ENCODE measurements around the gene PTH2R. TPM values are rescaled to one million over a fixed set of nuclear protein-coding genes. Genes with fewer than 3 reads are reported as not detected.

The PTH2R gene
- total and polyA plus RNA-seq, 2 donors (not counting 3 experiments of a cell fraction or from before 2014, with no cell fraction given): not detected

- dilution Hi-C loops (cut with MboI; ENCODE audit: extremely low pct_ligation_motif_present, low sequenced_read_pairs) (no loop called here), intact Hi-C loops (cut with micrococcal nuclease) (loop anchor here (2.0 kb wide), 2 partner anchors 862 to 956 kb away; no protein-coding TSS in a partner anchor)
- Histone ChIP-seq H3K9me1 (replicated peaks; ENCODE audit: control insufficient read depth, extremely low read depth, insufficient read depth, low read length) (no peaks in the 10 kb centered on the region), H3K4me2 (ENCODE audit: insufficient read depth, low read length) (no peak overlapping the region), H3K27me3 (ENCODE audit: control insufficient read depth in 2 of 2, insufficient read depth in 2 of 2, low read length in 2 of 2) (no peaks in the 10 kb centered on the region), H3K9me3 (replicated peaks; ENCODE audit: control insufficient read depth, insufficient read depth, low read length) (no peaks in the 10 kb centered on the region), H3K36me3 (ENCODE audit: control insufficient read depth in 2 of 2, extremely low read depth in 1 of 2, insufficient read depth in 2 of 2, low read length in 2 of 2) (no peaks in the 10 kb centered on the region), H4K20me1 (replicated peaks; ENCODE audit: control insufficient read depth, extremely low read depth, insufficient read depth, low read length) (no peaks in the 10 kb centered on the region), H3K4me3 (replicated peaks in 1 of 3; ENCODE audit: insufficient read depth in 1 of 3, low read depth in 1 of 3, low read length in 3 of 3) (no peak overlapping the region), H3K9ac (replicated peaks; ENCODE audit: extremely low read depth, insufficient read depth, low read length) (no peak overlapping the region), H3K4me1 (ENCODE audit: control insufficient read depth, extremely low read depth, insufficient read depth, low read length) (no peaks in the 10 kb centered on the region), H3K79me2 (ENCODE audit: control insufficient read depth, insufficient read depth, low read length) (no peaks in the 10 kb centered on the region), H3K27ac (ENCODE audit: insufficient read depth, low read depth, low read length) (no peak overlapping the region), H2AFZ (ENCODE audit: low read depth, low read length) (no peak overlapping the region)
- CTCF ChIA-PET: interaction anchor here (1.1 to 3.1 kb wide), 4 partner anchors 40 to 1731 kb away, joined by 3 to 23 read pairs (median 5); no protein-coding TSS in a partner anchor
- no TSS peak for BruUV-seq (replicated peaks)
- FAIRE-seq (no peak), DNase-seq (ENCODE audit: low read depth, low spot score) (no peak)
- no peak for TF ChIP-seq FOS (IDR thresholded peaks at IDR 0.05; ENCODE audit: borderline replicate concordance, insufficient read depth, low read length)
- TF ChIP-seq MAX (IDR thresholded peaks at IDR 0.05; ENCODE audit: insufficient read depth, insufficient read length): no peak
- no peak for TF ChIP-seq EZH2 (IDR thresholded peaks at IDR 0.05; ENCODE audit: borderline replicate concordance, low read depth, low read length, severe bottlenecking)
- no peak for TF ChIP-seq POLR2A (IDR thresholded peaks at IDR 0.05; ENCODE audit: low read depth, low read length)
- no peak for TF ChIP-seq CTCF (IDR thresholded peaks at IDR 0.05; ENCODE audit: extremely low read depth in 1 of 2, insufficient read depth in 1 of 2, low read depth in 1 of 2, low read length in 2 of 2)
- TF ChIP-seq POLR2AphosphoS5 (IDR thresholded peaks at IDR 0.05; ENCODE audit: insufficient read depth, low read depth, low read length): no peak
- TF ChIP-seq JUN (IDR thresholded peaks at IDR 0.05; ENCODE audit: borderline replicate concordance, insufficient read depth, insufficient read length, low read depth): no peak
- TF ChIP-seq GATA2 (IDR thresholded peaks at IDR 0.05; ENCODE audit: insufficient read depth, insufficient read length, low read depth, low read length): no peak
- TF ChIP-seq MYC (IDR thresholded peaks at IDR 0.05; ENCODE audit: low read depth, low read length): no peak
- POLR2A ChIA-PET: no interaction called here
Measured at GRCh38 chr2:208466920-208467298, 60.3 kb downstream of the PTH2R start.
